ENCODE results near the gene SMIM10L1. TPM values are rescaled to one million over a fixed set of nuclear protein-coding genes. Genes with fewer than 3 reads are reported as not detected.

The SMIM10L1 gene
- polyA plus RNA-seq, 1 experiment = 3.2 TPM

DNA sequence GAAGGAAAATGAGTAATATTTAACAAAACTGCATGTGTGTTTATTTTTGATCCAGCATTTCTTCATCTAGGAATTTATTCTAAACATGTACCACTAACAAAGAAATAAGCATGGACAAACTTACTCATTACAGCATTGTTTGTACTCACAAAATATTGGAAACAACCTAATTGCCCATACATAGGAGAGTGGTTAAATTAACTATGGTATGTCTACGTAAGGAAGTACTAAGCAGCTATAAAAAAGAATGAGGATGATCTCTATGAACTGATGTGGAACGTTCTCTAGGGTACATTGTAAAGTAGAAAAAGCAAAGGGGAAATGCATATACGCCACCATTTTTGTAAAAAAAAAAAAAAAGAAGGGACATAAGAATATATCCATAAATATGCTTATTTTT is 33.2 kb downstream of the SMIM10L1 start:
- ChIA-PET CTCF (interaction anchor here (1.0 to 1.2 kb wide), 2 partner anchors 282 to 433 kb away, joined by 3 to 4 read pairs; no protein-coding TSS in a partner anchor), POLR2A (no interaction called here)
- no peak for DNase-seq (ENCODE audit: low read depth)
- Histone ChIP-seq H3K27me3 (ENCODE audit: control insufficient read depth, insufficient read depth, low read length) (no peaks in the 10 kb centered on the region), H3K36me3 (ENCODE audit: control insufficient read depth, insufficient read depth, low read length) (no peaks in the 10 kb centered on the region), H3K4me3 (ENCODE audit: low read depth, low read length) (no peak overlapping the region)
- TF ChIP-seq, protein P1, sequence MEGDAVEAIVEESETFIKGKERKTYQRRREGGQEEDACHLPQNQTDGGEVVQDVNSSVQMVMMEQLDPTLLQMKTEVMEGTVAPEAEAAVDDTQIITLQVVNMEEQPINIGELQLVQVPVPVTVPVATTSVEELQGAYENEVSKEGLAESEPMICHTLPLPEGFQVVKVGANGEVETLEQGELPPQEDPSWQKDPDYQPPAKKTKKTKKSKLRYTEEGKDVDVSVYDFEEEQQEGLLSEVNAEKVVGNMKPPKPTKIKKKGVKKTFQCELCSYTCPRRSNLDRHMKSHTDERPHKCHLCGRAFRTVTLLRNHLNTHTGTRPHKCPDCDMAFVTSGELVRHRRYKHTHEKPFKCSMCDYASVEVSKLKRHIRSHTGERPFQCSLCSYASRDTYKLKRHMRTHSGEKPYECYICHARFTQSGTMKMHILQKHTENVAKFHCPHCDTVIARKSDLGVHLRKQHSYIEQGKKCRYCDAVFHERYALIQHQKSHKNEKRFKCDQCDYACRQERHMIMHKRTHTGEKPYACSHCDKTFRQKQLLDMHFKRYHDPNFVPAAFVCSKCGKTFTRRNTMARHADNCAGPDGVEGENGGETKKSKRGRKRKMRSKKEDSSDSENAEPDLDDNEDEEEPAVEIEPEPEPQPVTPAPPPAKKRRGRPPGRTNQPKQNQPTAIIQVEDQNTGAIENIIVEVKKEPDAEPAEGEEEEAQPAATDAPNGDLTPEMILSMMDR (IDR thresholded peaks at IDR 0.05; ENCODE audit: insufficient read depth, low read depth, low read length) = no peak

DNA sequence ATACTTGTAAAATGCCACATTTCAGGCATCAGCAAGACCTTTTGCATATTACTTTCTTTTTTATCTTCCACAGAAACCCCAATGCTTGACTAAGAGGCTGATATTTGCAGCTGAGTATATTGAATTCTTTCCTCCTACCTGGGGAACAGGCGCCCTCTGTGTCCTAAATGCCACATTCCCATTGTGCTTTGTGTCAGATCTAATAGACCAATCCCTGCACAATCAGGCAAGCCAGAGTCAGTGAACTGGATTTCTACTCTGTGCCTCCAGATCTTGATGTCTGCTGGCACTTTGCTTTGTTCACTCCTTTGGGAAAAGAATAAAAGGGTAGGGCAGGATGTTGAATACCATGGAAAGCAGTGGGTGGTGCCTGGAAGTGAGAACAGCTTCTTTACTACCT is 38.1 kb downstream of the SMIM10L1 start:
- CTCF ChIA-PET = interaction anchor here (0.6 kb wide), 1 partner anchor 47 kb away, joined by 3 read pairs; no protein-coding TSS in a partner anchor

More for the DNA sequence above, 38.1 kb downstream of the SMIM10L1 start:
- POLR2A ChIA-PET = no interaction called here
- TF ChIP-seq, protein P1 (IDR thresholded peaks at IDR 0.05; ENCODE audit: insufficient read depth, low read depth, low read length) = no peak
- no peaks in the 10 kb centered on the region for H3K36me3 ChIP-seq (ENCODE audit: control insufficient read depth, insufficient read depth, low read length)
- no peak for DNase-seq (ENCODE audit: low read depth)
- no peaks in the 10 kb centered on the region for H3K27me3 ChIP-seq (ENCODE audit: control insufficient read depth, insufficient read depth, low read length)
- H3K4me3 ChIP-seq (ENCODE audit: low read depth, low read length) = no peak overlapping the region

Other genes starting within 250 kb of the SMIM10L1 start
- 0.18 TPM in 1 of 2 replicates, not detected in the other for gene PRH2, start 242.0 kb upstream of the SMIM10L1 start, polyA plus RNA-seq (2011; rRNA removed)
- 0.56 and 1.3 TPM in 2 replicates for gene TAS2R14, start 231.9 kb upstream of the SMIM10L1 start, polyA plus RNA-seq (2011; rRNA removed)
- 0.12 TPM in 1 of 2 replicates, not detected in the other for gene TAS2R50, start 184.3 kb upstream of the SMIM10L1 start, polyA plus RNA-seq (2011; rRNA removed)
- 0.29 and 0.64 TPM in 2 replicates for gene TAS2R20, start 172.9 kb upstream of the SMIM10L1 start, polyA plus RNA-seq (2011; rRNA removed)
- 0.33 and 0.48 TPM in 2 replicates for gene TAS2R19, start 148.6 kb upstream of the SMIM10L1 start, polyA plus RNA-seq (2011; rRNA removed)
- 0.29 and 0.55 TPM in 2 replicates for gene TAS2R31, start 139.8 kb upstream of the SMIM10L1 start, polyA plus RNA-seq (2011; rRNA removed)
- 0.09 and 0.11 TPM in 2 replicates for gene TAS2R46, start 108.9 kb upstream of the SMIM10L1 start, polyA plus RNA-seq (2011; rRNA removed)
- gene TAS2R43, start 78.9 kb upstream of the SMIM10L1 start, polyA plus RNA-seq (2011; rRNA removed) = not detected in 2 replicates
- gene TAS2R30, start 36.5 kb upstream of the SMIM10L1 start, polyA plus RNA-seq (2011; rRNA removed) = 0.04 and 0.15 TPM in 2 replicates
- gene TAS2R42, start 15.7 kb downstream of the SMIM10L1 start, polyA plus RNA-seq (2011; rRNA removed) = not detected in 2 replicates
- not detected in 2 replicates for gene PRB3, start 98.5 kb downstream of the SMIM10L1 start, polyA plus RNA-seq (2011; rRNA removed)
- gene PRB4, start 139.2 kb downstream of the SMIM10L1 start, polyA plus RNA-seq (2011; rRNA removed) = not detected in 2 replicates
- not detected in 2 replicates for gene PRB2, start 224.4 kb downstream of the SMIM10L1 start, polyA plus RNA-seq (2011; rRNA removed)